Hepatocyte (in vitro differentiated cells): Measurements from ENCODE around the gene C1QL4.

Experiments used
- EZH2phosphoT487 ChIP-seq: fragments of 200-600 bp; sonication (generic); IDR thresholded peaks from one replicate; pipeline ENCODE4 v1.6.1; 2018; ENCODE audit warnings: antibody characterized with exemption, mild to moderate bottlenecking, low read depth, moderate library complexity; ENCODE audit not compliant: unreplicated experiment, severe bottlenecking
- TF ChIP-seq, protein P1 (sequence below): fragments of 200-600 bp; sonication (generic); IDR thresholded peaks from 2 replicates; pipeline ENCODE4 v1.5.1; 2016; ENCODE audit warnings: antibody characterized with exemption, mild to moderate bottlenecking; ENCODE audit not compliant: poor library complexity

- TF ChIP-seq, protein P1, sequence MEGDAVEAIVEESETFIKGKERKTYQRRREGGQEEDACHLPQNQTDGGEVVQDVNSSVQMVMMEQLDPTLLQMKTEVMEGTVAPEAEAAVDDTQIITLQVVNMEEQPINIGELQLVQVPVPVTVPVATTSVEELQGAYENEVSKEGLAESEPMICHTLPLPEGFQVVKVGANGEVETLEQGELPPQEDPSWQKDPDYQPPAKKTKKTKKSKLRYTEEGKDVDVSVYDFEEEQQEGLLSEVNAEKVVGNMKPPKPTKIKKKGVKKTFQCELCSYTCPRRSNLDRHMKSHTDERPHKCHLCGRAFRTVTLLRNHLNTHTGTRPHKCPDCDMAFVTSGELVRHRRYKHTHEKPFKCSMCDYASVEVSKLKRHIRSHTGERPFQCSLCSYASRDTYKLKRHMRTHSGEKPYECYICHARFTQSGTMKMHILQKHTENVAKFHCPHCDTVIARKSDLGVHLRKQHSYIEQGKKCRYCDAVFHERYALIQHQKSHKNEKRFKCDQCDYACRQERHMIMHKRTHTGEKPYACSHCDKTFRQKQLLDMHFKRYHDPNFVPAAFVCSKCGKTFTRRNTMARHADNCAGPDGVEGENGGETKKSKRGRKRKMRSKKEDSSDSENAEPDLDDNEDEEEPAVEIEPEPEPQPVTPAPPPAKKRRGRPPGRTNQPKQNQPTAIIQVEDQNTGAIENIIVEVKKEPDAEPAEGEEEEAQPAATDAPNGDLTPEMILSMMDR, result no peak
- no peak for TF ChIP-seq EZH2phosphoT487
These were observed 52.3 kb downstream of the C1QL4 start for GRCh38 chr12:49284672-49285071.
